RCC 7860 (cell line): ENCODE measurements around the gene SMYD3.
A peak's percentile ranks its signal among the peaks of the same experiment; 100 is the strongest.

Source experiments
- DNase-seq: peaks from one replicate; pipeline ENCODE4 v3.0.0-alpha.2; 2015; ENCODE audit warnings: low spot score
- FAIRE-seq: peaks from 2 replicates; lab custom pipeline; 2012; peaks lifted over from hg19 to GRCh38; lab: Jason Lieb, UNC

SMYD3 gene

DNA sequence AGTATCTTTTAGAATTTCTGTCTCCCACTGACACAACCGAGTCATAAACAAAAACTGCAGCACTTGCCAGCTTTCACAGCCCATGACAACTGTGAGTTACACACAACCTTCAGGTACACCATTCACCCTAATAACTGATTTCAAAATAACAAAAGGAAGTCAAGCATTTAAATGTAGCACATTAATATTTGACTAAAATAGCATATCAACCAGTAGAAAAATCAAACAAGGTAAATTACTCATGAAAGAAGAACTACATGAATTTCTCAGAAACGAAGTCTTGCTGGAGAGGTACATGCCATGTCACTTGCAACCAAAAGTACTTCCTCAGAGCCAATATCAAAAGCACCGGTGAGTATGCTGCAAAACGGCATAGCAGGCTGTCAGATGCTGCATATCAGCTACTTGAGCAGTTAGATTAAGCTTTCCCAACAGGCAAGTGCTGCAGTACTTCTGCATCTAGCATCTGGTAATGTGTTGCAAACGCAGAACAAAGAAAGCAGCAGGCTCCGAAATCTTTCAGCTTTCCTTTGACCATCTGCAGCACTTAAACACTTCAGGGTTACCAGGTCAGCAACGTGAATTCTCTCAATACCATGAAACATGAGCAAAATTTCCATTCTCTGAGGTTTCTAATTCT is 223.2 kb downstream of the SMYD3 start:
- FAIRE-seq = peak; percentile 72
- DNase-seq = peak; percentile 27

DNA sequence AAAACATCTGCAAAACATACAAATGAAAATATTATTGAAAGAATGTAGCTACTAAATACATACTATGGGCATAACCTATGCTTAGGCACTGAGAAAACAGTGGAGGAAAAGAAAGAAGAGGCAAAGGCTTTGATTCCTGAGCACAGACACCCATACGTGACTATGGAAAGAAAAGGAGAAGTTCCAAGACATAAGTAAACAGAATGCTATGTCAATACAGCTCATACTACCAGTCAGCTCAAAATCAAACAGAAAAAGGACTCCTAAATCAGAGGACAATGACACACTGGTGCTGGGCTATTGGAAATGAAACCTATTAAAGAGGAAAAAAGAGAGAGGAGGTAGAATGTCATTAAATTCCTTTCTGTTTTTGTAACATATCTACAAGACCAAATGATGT is 225.4 kb downstream of the SMYD3 start:
- no peak for FAIRE-seq
- no peak for DNase-seq

DNA sequence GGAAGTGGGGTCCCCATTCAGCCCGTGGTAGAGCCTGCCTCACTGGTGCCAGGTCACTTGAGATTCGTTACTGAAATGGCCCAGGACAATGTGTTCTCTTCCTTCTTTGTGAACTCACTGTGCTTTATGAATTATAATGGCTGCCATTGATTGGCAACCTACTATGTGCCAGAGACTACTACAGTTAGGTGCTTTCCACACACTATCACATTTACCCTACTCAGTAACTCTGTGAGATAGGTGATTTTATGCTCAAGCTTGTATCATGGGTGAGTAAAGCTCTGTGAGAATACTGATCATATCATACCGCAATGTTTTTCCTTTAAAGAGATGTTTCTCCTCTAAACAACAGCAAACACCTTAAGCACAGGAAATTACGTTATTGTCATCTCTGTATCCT is 225.9 kb downstream of the SMYD3 start:
- DNase-seq = no peak

DNA sequence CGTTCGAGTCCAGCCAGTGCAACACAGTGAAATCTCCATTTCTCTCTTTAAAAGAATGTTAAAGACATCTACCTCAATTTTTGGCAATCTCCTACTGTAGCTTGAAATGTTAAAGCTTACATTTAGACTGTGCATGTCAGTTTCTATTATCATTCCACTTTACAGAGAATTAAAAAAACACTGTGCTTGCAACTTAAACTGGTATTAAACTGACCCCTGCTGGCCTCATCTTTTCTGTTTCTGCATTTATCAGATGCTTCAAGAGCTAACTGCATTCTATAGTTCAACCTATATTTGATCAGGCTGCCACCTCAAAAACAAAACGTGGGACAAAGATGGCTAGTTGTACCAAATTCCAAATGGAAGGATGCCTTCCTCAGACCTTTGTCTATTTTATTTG is 226.5 kb downstream of the SMYD3 start:
- DNase-seq (no peak), FAIRE-seq (no peak)

More for the DNA sequence above, 225.9 kb downstream of the SMYD3 start:
- no peak for FAIRE-seq

DNA sequence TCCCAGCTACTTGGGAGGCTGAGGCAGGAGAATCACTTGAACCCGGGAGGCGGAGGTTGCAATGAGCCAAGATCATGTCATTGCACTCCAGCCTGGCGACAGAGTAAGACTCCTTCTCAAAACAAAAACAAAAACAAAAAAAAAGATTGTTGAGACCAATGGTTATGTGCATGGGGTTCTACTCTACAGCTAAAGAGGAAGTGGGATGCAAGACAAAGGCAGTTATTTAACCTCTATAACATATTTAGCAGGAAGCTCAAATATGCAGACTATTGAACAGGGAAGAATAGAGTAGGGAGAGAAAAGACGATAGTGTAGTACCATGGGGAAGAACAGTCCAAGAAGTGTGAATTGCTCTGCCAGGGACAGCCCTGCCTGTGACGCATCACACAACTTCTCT is 227.7 kb downstream of the SMYD3 start:
- no peak for DNase-seq
- no peak for FAIRE-seq

DNA sequence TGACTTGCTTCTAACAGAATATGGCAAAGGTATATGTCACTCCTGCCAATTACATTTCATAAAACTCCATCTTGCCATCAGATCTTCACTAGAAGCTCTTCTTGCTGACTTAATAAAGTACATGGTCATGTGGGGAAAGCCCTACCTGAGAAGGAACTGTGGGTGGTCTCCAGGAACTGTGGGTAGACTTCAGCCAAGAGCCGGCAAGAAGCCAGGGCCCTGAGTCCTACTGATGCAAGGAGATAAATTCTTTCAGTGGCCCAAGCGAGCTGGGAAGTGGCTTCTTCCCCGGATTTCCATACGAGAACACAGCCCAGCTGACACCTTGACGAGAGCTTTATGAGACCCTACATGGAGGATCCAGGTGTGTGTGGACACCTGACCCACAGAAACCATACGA is 228.7 kb downstream of the SMYD3 start:
- DNase-seq (no peak), FAIRE-seq (no peak)

DNA sequence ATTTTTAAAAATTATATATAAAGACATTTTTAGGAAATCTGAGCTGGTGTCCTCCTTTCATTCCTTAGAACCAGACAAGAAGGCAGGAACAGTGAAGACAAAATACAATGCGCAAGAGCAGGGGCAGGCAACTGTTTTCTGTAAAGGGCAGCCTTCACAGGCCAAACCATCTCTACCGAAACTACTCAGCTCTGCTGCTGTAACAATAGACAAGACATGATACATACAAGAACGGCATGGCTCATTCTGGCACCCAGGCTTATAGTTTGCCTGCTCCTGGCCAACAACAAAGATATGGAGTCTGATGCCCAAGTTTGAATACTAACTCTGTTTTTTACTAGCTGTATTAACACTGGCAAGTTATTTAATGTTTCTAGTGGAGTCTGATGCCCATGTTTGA is 232.0 kb downstream of the SMYD3 start:
- DNase-seq = no peak
- no peak for FAIRE-seq

DNA sequence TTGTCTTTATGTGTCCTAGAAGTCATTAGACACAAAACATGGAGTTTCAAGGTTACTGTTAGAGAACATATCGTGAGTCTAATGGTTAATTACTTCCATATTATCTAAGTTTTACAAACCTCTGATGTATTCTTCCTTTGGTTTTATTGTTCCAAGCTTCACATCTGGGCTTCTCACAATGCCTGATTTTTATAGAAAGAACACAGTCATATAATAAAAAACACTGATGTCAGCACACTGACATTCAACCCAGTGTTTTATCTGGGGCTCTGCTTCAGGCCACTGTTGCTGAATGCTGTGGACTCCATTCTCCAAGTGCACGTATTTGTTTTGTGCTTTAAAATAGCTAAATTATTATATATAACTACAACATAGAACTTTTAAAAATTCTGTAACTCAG is 232.9 kb downstream of the SMYD3 start:
- FAIRE-seq (no peak), DNase-seq (no peak)

DNA sequence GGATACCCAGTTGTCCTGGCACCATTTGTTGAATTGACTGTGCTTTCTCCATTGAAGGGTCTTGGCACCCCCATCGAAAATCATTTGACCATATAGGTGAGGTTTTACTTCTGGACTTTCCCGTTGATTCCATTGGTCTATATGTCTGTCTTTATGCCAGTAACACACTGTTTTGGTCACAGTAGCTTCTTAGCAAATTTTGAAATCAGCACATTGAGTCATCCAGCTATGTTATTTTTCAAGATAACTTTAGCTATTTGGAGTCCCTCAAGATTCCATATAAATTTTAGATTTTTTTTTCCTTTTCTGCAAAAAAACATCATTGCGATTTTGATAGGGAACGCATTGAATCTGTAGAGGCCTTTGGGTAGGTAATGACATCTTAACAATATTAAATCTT is 235.6 kb downstream of the SMYD3 start:
- DNase-seq (no peak), FAIRE-seq (no peak)

DNA sequence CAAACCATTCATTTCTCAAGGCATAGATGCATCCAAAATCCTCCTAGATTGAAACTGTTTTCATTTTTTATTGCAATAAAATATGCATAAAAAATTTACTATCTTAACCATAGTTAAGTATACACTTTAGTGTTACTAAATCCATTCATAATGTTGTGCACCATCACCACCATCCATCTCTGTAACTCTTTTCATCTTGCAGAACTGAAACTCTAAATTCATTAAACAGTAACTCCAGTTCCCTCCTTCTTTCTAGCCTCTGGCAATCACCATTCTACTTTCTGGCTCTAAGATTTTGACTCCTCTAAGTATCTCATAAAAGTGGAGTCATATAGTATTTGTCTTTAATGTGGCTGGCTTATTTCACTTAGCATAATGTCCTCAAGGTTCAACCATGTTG is 236.8 kb downstream of the SMYD3 start:
- FAIRE-seq (no peak), DNase-seq (no peak)

DNA sequence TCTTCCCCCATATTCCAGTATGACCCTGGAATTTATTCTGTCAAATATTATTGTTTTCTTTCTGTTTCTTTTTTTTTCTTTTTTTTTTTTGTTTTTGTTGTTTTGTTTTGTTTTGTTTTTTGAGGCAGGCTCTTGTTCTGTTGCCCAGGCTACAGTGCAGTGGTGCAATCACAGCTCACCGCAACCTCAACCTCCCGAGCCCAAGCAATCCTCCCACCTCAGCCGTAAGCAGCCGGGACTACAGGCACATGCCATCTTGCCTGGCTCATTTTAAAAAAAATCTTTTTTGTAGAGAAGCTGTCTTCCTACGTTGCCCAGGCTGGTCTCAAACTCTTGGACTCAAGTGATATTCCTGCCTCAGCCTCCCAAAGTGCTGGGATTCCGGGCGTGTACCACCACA is 237.6 kb downstream of the SMYD3 start:
- FAIRE-seq (no peak), DNase-seq (no peak)

DNA sequence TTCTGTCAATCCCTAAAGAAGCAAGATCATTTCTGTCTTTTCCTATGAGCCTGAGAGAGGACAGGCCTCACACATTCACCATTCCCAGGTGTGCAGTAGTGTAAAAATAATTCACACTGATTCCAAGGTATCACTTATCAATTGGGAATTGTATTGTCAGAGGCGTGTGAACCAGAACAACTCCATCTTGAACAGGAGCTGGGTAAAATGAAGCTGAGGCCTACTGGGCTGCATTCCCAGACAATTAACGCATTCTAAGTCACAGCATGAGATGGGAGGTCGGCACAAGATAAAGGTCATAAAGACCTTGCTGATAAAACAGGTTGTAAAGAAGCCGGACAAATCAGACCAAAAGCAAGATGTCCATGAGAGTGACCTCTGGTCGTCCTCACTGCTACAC is 239.2 kb downstream of the SMYD3 start:
- DNase-seq (no peak), FAIRE-seq (no peak)

DNA sequence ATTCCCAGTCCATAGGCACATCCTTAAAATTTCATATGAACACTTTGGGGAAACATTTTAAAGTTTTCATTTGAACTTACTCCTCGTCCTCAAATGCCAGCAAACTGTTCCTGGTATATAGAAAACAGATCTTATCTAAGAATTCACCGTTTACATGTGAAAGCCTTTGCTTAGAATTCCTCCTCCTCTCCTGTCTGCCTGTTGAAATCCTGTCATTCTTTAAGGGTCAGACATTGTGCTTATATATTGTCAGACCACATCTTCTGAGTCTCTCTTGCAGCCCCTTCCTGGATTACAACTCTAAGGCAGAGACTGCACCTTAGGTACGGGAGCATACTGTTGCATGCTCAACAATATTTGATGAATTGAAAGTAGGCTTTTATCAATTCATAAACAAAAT is 239.7 kb downstream of the SMYD3 start:
- FAIRE-seq = no peak
- DNase-seq = no peak

DNA sequence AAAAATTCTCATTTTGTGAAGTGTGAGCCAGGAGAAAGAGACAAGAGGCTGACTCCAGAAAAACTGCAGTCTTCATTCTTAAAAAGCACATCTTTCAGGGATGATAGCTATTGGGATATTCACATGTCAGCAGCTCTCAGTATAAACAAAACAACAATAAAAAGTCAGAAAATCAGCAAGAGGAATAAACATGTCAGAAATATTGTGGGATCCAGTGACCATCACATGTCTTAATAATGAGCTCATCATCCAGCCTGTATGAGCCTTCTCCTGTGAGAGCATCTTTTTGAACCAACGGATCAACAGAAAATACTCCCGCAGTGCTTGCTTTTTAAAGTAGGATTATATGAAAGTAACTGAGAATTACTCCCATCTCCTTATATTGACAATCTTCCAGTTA is 241.6 kb downstream of the SMYD3 start:
- no peak for FAIRE-seq

DNA sequence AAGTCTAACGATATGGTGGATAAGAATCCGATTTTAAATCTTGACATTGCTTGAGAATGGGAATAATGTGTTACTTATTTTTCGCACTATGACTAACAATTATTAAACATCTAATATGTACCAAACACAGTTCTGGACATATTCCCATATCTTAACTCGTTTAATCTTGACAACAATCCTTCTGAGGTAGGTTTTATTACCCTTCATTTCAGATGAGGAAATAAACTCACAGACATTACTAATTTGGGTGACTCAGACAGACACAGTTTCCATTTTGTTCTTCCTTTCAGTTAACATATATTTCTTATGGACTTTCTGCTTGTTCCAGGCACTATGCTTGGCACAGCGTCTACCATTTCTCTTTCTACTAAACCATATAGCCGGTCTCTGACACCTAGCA is 244.8 kb downstream of the SMYD3 start:
- FAIRE-seq = no peak

More for the DNA sequence above, 241.6 kb downstream of the SMYD3 start:
- no peak for DNase-seq

DNA sequence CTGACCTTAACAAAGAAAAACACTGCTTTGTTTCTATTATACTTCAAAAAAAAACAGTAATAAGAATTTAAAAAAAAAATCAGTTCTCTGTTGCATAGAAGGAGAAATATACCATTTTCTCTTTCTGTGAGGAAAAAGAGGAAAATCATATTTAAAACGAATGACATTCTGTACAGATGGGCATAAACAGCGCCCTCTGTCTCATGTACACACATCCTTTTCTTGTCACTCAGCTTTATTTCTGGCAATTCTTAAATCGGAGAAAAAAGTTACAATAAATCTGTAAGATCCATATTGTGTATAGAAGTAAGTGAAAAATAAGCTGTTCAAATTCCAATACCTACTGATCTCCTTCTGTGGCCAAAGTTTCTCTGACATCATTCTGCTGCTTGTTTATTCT is 245.4 kb downstream of the SMYD3 start:
- no peak for FAIRE-seq
- no peak for DNase-seq

More for the DNA sequence above, 244.8 kb downstream of the SMYD3 start:
- no peak for DNase-seq

DNA sequence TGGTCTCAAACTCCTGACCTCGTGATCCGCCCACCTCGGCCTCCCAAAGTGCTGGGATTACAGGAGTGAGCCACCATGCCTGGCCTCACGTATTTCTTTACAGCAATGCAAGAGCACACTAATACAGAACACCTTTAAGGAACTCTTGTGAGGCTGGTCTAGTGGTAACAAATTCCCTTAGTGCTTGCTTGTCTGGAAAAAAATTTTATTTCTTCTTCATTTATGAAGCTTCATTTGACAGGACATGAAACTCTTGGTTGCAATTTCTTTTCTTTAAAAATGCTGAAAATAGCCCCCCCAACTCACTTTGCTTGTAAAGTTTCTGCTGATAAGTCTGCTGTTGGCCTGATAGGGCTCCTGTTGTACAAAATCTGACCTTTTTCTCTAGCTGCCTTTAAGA is 248.8 kb downstream of the SMYD3 start:
- FAIRE-seq (no peak), DNase-seq (no peak)

DNA sequence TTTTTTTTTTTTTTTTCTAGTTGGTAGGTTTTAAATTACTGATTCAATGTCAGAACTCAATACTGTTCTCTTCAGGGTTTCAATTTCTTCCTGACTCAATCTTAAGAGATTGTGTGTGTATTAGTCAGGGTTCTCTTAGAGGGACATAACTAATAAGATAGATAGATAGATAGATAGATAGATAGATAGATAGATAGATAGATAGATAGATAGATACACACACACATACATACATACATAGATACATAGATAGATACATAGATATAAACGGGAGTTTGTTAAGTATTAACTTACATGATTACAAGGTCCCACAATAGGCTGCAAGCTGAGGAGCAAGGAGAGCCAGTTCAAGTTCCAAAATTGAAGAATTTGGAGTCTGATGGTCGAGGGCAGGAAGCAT is 251.3 kb downstream of the SMYD3 start:
- FAIRE-seq = no peak
- no peak for DNase-seq

DNA sequence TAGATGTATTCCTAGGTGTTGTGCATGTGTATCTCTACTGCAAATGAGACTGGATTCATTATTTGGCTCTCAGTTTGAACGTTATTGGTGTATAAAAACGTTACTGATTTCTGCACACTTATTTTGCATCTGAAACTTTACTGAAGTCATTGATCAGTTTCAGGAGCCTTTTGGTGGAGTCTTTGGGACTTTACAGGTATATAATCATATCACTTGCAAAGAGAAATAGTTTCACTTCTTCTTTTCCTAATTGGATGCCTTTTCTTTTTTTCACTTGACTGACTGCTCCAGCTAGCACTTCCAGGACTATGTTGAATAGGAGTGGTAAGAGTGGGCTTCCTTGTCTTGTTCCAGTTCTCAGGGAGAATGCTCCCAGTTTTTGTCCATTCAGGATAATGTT is 252.2 kb downstream of the SMYD3 start:
- FAIRE-seq (no peak), DNase-seq (no peak)

DNA sequence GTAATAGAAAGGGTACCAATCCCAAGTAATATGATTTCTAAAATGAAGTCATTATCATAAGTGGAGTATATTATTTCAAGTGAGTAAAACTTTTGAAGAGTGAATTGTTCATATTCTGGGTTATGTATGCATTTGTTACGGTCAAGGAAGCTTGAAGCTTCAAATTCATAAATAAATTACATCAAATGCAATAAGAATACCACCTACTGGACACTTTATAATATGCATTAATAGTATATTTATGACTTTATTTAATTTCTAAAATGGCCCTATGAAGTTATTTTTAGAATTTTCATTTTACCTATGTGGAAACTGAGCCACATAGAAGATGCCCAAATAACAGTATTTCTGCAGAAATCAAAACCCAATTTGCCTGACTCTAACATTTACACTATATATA is 260.6 kb downstream of the SMYD3 start:
- FAIRE-seq (no peak), DNase-seq (no peak)

DNA sequence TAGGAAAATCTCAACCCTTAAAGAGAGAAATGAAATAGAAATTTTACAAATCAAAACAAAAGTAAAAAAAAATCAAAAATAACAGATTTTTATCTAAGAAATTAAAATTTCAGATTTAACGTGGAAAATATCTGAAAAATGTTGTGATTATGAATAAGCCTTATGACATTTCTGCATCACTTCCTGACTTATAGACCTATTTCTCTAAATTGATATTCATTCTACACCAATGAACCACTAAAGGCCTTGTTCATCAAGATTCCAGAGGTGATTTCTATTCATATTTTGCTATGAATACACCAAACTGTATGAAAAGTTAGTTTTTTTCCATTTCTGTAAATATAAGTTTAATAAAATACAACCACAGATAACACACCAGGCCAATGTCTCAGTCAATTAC is 261.5 kb downstream of the SMYD3 start:
- DNase-seq = no peak
- peak; percentile 15 for FAIRE-seq

DNA sequence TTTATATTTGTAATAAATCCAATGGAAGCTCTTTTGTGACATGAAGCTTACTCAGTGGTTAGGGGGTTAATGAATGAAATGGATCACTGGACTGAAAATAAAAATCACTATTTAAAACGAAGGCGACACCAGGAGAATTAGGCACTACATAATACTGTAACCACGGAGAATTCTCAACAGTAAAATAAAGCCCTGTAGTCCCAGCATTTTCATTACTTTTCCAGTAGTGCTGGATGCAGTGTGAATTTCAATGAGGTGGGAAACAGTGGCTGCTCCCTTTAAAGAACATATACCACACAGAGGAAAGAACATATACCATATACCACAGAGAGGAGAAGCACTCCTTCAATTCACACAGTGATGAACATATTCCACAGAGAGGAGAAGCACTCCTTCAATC is 275.0 kb downstream of the SMYD3 start:
- FAIRE-seq = no peak
- no peak for DNase-seq

DNA sequence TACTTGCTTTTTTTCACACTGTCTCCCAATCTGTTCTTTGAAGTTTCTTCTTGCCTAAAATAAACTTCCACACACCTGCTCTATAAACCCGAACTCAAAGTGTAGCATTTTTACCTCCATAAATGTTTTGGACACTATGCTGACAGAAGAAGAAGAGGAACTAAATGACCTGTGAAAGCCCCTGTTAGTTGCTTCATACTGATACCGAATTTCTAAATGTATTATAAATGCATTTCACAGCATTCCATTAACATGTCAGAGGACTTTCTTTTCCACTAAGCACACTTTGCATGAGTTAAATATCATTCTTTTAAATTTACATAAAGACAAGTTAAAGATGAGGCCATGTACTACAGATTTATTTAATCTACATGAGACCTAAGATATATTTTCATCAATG is 281.0 kb downstream of the SMYD3 start:
- no peak for DNase-seq
- no peak for FAIRE-seq
